ENCODE measurements around the gene CYP2A7. TPM values are rescaled to one million over a fixed set of nuclear protein-coding genes. Genes with fewer than 3 reads are reported as not detected.
"Not testable (repeated sequence)": the region's sequence is repeated elsewhere in the genome, so short reads cannot be mapped to it uniquely, and the experiment has no call there.

Gene CYP2A7, protein sequence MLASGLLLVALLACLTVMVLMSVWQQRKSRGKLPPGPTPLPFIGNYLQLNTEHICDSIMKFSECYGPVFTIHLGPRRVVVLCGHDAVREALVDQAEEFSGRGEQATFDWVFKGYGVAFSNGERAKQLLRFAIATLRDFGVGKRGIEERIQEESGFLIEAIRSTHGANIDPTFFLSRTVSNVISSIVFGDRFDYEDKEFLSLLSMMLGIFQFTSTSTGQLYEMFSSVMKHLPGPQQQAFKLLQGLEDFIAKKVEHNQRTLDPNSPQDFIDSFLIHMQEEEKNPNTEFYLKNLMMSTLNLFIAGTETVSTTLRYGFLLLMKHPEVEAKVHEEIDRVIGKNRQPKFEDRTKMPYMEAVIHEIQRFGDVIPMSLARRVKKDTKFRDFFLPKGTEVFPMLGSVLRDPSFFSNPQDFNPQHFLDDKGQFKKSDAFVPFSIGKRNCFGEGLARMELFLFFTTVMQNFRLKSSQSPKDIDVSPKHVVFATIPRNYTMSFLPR
- 0.68 TPM for total RNA-seq
- long read RNA-seq, partial matches to known transcripts: 0 of 1 reads
- long read RNA-seq, other reads (novel, unspliced or antisense): 1 of 1 reads

- H3K27me3 ChIP-seq (ENCODE audit: low read depth); DNase-seq; H3K36me3 ChIP-seq; H3K9me3 ChIP-seq; intact Hi-C loops (cut with DNase I); H3K27ac ChIP-seq; H3K4me1 ChIP-seq; ATAC-seq; H3K4me3 ChIP-seq: not testable (repeated sequence)
Observed at GRCh38 chr19:40882062-40882461, at the start of gene CYP2A7. Gene CYP2A7, minus strand, starts transcription at chr19:40882231. Its CDS starts 21 bp downstream, at chr19:40882210.

DNA sequence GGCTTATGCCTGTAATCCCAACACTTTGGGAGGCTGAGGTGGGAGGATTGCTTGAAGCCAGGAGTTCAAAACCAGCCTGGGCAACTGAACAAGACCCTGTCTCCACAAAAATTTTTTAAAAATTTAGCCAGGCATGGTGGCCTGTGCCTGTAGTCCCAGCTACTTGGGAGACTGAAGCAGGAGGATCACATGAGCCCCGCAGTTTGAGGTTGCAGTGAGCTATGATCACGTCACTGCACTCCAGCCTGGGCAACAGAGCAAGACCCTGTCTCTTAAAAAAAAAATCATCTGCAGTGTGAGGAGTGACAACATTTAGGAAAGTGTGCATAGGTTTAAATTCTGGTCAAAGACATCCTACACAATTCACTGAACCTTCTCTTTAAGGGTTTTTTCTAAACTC is 48.8 kb upstream of the CYP2A7 start:
- DNase-seq; H3K36me3 ChIP-seq; H3K9me3 ChIP-seq; H3K27ac ChIP-seq; H3K27me3 ChIP-seq (ENCODE audit: low read depth); H3K4me3 ChIP-seq; ATAC-seq; intact Hi-C loops (cut with DNase I); H3K4me1 ChIP-seq: not testable (repeated sequence)

- H3K36me3 ChIP-seq; H3K9me3 ChIP-seq; DNase-seq; intact Hi-C loops (cut with DNase I); H3K27me3 ChIP-seq (ENCODE audit: low read depth); H3K27ac ChIP-seq; ATAC-seq; H3K4me1 ChIP-seq; H3K4me3 ChIP-seq: not testable (repeated sequence)
Observed at GRCh38 chr19:40929942-40930341, 47.9 kb upstream of the CYP2A7 start.

DNA sequence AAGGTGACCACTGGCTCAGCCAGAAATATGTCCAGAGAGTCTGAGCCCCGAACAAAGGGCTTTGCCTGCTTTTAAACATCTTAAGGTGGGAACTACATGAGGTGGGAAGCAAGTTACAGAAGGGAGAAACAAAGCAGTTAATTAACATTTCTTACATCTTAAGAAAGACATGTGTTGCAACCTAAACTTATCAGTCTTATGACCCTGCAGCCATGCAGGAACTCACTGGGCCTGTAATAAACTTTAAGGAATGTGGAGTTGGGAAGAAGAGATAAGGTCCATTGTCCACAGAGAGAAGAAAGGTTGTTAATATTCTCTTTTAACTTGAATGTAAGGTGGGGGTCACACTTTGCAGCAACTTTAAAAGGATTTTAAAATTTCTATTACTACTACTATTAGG is 46.8 kb upstream of the CYP2A7 start:
- no peak for TF ChIP-seq CTCF (IDR thresholded peaks at IDR 0.05)
- H3K27me3 ChIP-seq (ENCODE audit: low read depth): peaks cover 4% of the 10 kb centered on the region
- H3K4me1 ChIP-seq: no peaks in the 10 kb centered on the region
- no peak overlapping the region for H3K27ac ChIP-seq
- intact Hi-C loops (cut with DNase I): no loop called here
- H3K9me3 ChIP-seq: no peaks in the 10 kb centered on the region
- peak overlapping the region; percentile 55 for H3K4me3 ChIP-seq
- no peak for DNase-seq
- H3K36me3 ChIP-seq: peaks cover 9% of the 10 kb centered on the region
- ATAC-seq: no peak

DNA sequence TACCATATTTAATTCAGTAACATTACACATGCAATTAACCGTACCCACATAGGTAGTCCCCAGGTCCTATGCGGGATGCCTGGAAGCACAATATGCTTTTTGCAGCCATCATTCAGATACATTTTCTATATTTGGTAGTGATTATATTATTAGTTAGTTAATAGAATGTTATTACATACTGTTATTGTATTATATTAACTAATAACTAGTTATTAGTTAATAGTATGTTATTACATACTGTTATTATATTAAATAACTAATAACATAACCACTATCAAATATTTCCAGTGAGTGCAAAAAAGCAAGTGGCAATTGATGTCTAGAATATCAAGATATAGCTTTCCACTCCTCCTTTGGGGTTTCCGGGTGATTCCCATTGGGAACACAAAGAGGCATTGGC is 45.5 kb upstream of the CYP2A7 start:
- peaks cover 4% of the 10 kb centered on the region for H3K4me1 ChIP-seq
- no peaks in the 10 kb centered on the region for H3K27me3 ChIP-seq (ENCODE audit: low read depth)
- no peak overlapping the region for H3K27ac ChIP-seq
- H3K36me3 ChIP-seq: peaks cover 9% of the 10 kb centered on the region
- ATAC-seq (no peak), DNase-seq (no peak)
- no peaks in the 10 kb centered on the region for H3K9me3 ChIP-seq
- no peak for TF ChIP-seq CTCF (IDR thresholded peaks at IDR 0.05)
- peak overlapping the region; percentile 55 for H3K4me3 ChIP-seq
- intact Hi-C loops (cut with DNase I): no loop called here

DNA sequence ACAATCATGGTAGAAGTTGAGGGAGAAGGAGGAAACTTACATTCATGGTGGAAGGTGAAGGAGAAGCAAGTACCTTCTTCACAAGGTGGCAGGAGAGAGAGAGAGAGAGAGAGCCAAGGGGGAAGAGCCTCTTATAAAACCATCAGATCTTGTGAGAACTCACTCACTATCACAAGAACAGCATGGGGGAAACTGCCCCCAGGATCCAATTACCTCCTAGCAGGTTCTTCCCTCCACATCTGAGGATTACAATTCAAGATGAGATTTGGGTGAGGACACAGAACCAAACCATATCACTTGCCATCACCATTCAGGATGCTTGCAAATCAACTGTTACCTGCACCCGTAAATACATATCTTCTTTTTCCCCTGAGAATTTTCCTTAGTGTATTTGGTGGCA is 44.2 kb upstream of the CYP2A7 start:
- H3K36me3 ChIP-seq; intact Hi-C loops (cut with DNase I); H3K9me3 ChIP-seq; DNase-seq; H3K27me3 ChIP-seq (ENCODE audit: low read depth); ATAC-seq: not testable (repeated sequence)
- H3K4me1 ChIP-seq: peaks cover 13% of the 10 kb centered on the region
- peak overlapping the region; percentile 7 for H3K27ac ChIP-seq
- H3K4me3 ChIP-seq: peak overlapping the region; percentile 55

- intact Hi-C loops (cut with DNase I): no loop called here
- no peak for TF ChIP-seq CTCF (IDR thresholded peaks at IDR 0.05)
- Histone ChIP-seq H3K27ac (peak overlapping the region; percentile 79), H3K36me3 (peaks cover 2% of the 10 kb centered on the region), H3K4me1 (peaks cover 13% of the 10 kb centered on the region), H3K9me3 (peaks cover 12% of the 10 kb centered on the region), H3K4me3 (peak overlapping the region; percentile 55), H3K27me3 (ENCODE audit: low read depth) (no peaks in the 10 kb centered on the region)
- DNase-seq (peak; percentile 79), ATAC-seq (peak; percentile 80 to 88)
Observed at GRCh38 chr19:40923934-40924391, 41.9 kb upstream of the CYP2A7 start.

DNA sequence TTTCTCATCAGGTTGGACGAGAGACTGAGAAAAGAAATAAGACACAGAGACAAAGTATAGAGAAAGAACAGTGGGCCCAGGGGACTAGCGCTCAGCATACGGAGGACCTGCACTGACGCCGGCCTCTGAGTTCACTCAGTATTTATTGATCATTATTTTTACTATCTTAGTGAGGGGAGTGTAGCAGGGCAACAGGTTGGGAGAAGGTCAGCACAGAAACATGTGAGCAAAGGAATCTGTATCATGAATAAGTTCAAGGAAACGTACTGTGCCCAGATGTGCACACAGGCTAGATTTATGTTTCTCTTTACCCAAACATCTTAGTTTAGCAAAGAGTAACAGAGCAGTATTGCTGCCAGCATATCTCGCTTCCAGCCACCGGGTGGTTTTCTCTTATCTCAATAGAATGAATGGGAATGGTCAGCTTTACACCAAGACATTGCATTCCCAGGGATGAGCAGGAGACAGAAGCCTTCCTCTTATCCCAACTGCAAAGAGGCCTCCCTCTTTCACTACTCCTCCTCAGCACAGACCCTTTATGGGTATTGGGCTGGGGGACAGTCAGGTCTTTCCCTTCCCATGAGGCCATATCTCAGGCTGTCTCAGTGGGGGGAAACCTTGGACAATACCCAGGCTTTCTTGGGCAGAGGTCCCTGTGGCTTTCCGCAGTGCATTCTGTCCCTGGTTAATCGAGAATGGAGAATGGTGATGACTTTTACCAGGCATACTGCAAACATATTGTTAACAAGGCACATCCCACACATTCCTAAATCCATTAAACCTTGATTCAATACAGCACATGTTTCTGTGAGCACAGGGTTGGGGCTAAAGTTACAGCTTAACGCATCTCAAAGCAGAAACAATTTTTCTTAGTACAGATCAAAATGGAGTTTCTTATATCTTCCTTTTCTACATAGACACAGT is 40.5 kb upstream of the CYP2A7 start:
- H3K4me1 ChIP-seq: peaks cover 13% of the 10 kb centered on the region
- H3K4me3 ChIP-seq; H3K27me3 ChIP-seq (ENCODE audit: low read depth); ATAC-seq; H3K36me3 ChIP-seq; DNase-seq; intact Hi-C loops (cut with DNase I): not testable (repeated sequence)
- H3K27ac ChIP-seq: peak overlapping the region; percentile 51
- peaks cover 14% of the 10 kb centered on the region for H3K9me3 ChIP-seq

Measured in lower lobe of right lung (tissue), 2 donors.